ENCODE data around the gene C4orf36. TPM values are rescaled to one million over a fixed set of nuclear protein-coding genes. Genes with fewer than 3 reads are reported as not detected.
"Not testable (repeated sequence)": the region's sequence is repeated elsewhere in the genome, so short reads cannot be mapped to it uniquely, and the experiment has no call there.

Gene C4orf36
- total RNA-seq, 2 donors from 2014 or later = 0.38 TPM; not detected in 1

DNA sequence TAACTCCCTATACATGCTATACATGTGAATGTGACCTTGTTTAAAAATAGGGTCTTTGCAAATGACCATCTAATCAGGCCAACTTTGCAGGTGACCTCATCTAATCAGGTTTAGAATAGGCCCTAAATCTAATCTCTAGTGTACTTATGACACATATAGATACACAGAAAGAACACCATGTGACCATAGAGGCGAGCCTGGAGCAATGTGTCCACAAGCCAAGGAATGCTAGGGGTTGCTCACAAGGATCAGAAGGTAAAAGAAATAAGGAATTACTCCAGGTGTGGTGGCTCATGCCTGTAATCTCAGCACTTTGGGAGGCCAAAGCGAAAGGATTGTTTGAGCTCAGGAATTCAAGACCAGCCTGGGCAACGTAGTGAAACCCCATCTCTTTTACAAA lies 9.6 kb upstream of the C4orf36 start:
- Mint-ChIP-seq H3K27ac (no peak overlapping the region), H3K27me3 (ENCODE audit: low read depth) (no peaks in the 10 kb centered on the region), H3K36me3 (ENCODE audit: insufficient read depth in 2 of 2) (peaks cover 0 to 1% of the 10 kb centered on the region in 2 donors), H3K4me1 (ENCODE audit: low read depth) (no peaks in the 10 kb centered on the region), H3K9me3 (no peaks in the 10 kb centered on the region), H3K4me3 (no peak overlapping the region)
- ATAC-seq (replicated peaks in 1 of 2) (no peak), DNase-seq (no peak)

DNA sequence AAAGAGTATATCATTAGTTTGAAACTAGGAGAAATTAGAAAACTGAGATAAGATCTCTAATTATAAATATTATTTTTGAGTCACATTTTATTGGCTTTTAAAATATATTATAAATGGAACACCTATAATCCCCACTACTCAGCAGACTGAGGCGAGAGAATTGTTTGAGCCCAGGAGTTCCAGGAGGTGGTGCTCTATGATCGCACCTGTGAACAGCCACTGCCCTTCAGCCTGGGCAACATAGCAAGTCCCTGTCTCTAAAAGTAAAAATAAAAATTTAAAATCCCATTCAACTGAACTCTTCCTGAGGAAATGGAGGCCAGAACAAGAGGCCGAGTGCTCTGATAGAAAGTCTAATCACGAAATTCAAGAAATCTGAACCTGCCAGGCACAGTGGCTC lies 6.3 kb upstream of the C4orf36 start:
- no peak overlapping the region for H3K27ac Mint-ChIP-seq
- H3K4me1 Mint-ChIP-seq (ENCODE audit: low read depth) = no peaks in the 10 kb centered on the region
- DNase-seq = no peak
- no peak overlapping the region for H3K4me3 Mint-ChIP-seq
- H3K36me3 Mint-ChIP-seq (ENCODE audit: insufficient read depth in 2 of 2) = peaks cover 0 to 1% of the 10 kb centered on the region in 2 donors
- no peaks in the 10 kb centered on the region for H3K9me3 Mint-ChIP-seq
- ATAC-seq (replicated peaks in 1 of 2) = no peak
- H3K27me3 Mint-ChIP-seq (ENCODE audit: low read depth) = no peaks in the 10 kb centered on the region

DNA sequence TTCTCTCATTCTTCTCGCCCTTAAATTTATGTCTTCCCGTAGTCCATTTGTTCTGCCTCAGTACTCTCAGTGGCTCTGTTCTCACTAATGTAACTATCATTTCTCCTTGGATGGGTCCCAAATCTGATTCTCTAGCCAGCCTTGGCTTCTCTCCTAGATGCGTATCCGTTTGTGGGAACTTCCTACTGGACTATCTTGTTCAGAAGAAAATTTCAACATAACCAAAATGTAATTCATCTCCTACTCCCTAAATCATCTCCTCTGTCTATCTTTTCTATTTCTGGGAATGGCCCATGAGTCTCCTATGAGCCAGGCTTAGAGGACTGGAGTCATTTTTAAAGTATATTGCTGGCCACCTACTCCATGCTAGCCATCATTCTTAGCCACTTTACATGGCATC lies 4.4 kb upstream of the C4orf36 start:
- no peak overlapping the region for H3K27ac Mint-ChIP-seq
- H3K4me1 Mint-ChIP-seq (ENCODE audit: low read depth) = peaks cover 8% of the 10 kb centered on the region
- H3K4me3 Mint-ChIP-seq = no peak overlapping the region
- no peaks in the 10 kb centered on the region for H3K9me3 Mint-ChIP-seq
- DNase-seq = no peak
- peaks cover 9% of the 10 kb centered on the region for H3K27me3 Mint-ChIP-seq (ENCODE audit: low read depth)
- ATAC-seq (replicated peaks in 1 of 2) = no peak
- H3K36me3 Mint-ChIP-seq (ENCODE audit: insufficient read depth in 2 of 2) = peaks cover 0 to 3% of the 10 kb centered on the region in 2 donors

DNA sequence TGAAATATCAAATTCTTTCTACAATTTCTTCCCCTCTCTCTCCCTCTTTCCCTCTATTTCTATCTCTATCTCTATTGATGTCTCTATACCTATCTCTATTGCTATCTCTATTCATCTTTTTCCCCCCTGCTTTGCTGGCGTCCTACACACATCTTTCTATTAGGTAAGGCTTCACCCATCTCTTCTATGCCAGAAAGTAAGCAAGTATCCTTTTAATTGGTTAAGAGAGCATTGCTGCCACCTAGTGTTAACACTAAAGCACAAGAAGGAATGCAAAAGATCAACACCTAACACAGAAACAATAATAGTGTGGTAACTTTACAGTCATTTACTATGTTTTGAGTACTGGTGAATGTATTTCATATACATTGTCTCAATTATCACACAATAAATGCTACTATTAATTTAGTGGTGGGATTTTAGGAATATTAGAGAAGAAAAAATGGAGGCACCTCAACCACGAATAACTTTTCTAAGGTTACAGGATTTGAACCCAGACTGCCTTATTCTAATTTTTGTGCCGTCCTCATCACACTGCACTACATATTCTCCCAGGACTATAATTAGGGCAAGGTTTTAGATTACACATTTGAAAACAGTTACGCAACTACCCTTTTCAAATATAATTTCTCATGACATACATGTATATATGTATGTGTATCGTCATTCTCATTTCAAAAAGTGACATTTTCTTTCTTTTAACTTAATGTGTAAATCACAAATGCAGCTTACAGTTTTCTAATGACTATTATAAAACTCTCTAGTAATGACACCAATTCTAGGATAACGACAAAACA lies 3.7 kb upstream of the C4orf36 start:
- Mint-ChIP-seq H3K9me3 (no peaks in the 10 kb centered on the region), H3K4me1 (ENCODE audit: low read depth) (peaks cover 14% of the 10 kb centered on the region), H3K4me3 (no peak overlapping the region), H3K36me3 (ENCODE audit: insufficient read depth in 2 of 2) (peaks cover 0 to 3% of the 10 kb centered on the region in 2 donors), H3K27ac (no peak overlapping the region), H3K27me3 (ENCODE audit: low read depth) (peaks cover 16% of the 10 kb centered on the region)
- ATAC-seq (replicated peaks in 1 of 2) (peak; percentile 39 to 46), DNase-seq (peak in 1 of 2 donors; percentile 22)

DNA sequence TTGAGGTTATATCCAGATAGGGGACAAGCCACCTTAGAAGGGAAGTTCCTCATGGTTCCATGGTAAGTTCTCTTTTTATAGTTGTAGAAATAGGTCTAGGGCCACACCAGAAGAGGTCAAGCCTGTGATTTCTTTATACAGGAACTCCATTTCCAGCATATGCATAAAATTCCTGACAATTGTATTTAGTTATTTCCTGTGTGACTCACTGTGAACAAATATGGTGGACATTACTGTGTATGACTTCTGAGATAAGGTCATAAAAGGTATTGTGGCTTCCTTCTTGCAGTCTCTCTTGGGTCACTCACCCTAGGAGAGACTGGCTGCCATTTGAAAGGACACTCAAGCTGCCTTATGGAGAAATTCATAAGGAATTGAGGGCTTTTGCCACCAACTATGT lies 2.2 kb upstream of the C4orf36 start:
- Mint-ChIP-seq H3K27ac (no peak overlapping the region), H3K9me3 (no peaks in the 10 kb centered on the region), H3K36me3 (ENCODE audit: insufficient read depth in 2 of 2) (peaks cover 0 to 3% of the 10 kb centered on the region in 2 donors), H3K4me1 (ENCODE audit: low read depth) (peaks cover 14% of the 10 kb centered on the region), H3K27me3 (ENCODE audit: low read depth) (peaks cover 22% of the 10 kb centered on the region), H3K4me3 (no peak overlapping the region)
- DNase-seq = no peak
- ATAC-seq (replicated peaks in 1 of 2) = no peak

DNA sequence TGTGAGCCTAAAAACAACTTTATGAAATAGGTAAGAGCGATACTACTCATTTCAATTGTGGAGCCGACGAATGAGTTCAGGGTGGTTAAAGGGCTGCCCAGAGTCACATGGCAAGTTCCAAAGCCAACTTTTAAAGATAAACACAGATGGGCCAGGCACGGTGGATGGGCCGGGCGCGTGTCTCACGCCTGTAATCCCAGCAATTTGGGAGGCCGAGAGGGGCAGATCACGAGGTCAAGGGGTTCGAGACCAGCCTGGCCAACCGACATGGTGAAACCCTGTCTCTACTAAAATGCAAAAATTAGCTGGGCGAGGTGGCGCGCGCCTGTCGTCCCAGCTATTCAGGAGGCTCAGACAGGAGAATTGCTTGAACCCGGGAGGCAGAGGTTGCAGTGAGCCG lies 914 bp upstream of the C4orf36 start:
- H3K27me3 Mint-ChIP-seq (ENCODE audit: low read depth) = peaks cover 24% of the 10 kb centered on the region
- H3K27ac Mint-ChIP-seq = no peak overlapping the region
- H3K4me3 Mint-ChIP-seq = peak overlapping the region; percentile 72 to 80
- DNase-seq (no peak), ATAC-seq (replicated peaks in 1 of 2) (no peak)
- peaks cover 0 to 3% of the 10 kb centered on the region in 2 donors for H3K36me3 Mint-ChIP-seq (ENCODE audit: insufficient read depth in 2 of 2)
- H3K4me1 Mint-ChIP-seq (ENCODE audit: low read depth) = peaks cover 14% of the 10 kb centered on the region
- no peaks in the 10 kb centered on the region for H3K9me3 Mint-ChIP-seq

DNA sequence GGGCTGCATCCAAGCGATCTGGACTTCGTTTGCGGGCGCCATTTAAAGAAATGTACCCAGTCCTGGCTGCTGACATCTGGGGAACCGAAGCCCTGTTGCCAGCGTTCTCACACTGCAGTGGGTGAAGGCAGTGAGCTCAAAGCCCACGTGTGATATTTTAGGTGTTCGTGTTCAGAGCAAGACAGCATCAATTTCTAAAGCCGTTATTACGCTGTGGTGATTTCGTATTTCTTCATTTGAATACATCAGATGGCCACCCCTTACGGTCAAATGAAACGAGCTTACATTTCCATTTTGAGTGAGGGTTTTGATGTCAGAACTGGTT lies 376 bp upstream of the C4orf36 start:
- Mint-ChIP-seq H3K4me1 (ENCODE audit: low read depth) (peaks cover 14% of the 10 kb centered on the region), H3K36me3 (ENCODE audit: insufficient read depth in 2 of 2) (peaks cover 0 to 3% of the 10 kb centered on the region in 2 donors), H3K4me3 (peak overlapping the region; percentile 72 to 80), H3K27me3 (ENCODE audit: low read depth) (peaks cover 29% of the 10 kb centered on the region), H3K27ac (no peak overlapping the region), H3K9me3 (no peaks in the 10 kb centered on the region)
- DNase-seq (peak in 1 of 2 donors; percentile 5), ATAC-seq (replicated peaks in 1 of 2) (peak in 1 of 2 donors; percentile 37)

DNA sequence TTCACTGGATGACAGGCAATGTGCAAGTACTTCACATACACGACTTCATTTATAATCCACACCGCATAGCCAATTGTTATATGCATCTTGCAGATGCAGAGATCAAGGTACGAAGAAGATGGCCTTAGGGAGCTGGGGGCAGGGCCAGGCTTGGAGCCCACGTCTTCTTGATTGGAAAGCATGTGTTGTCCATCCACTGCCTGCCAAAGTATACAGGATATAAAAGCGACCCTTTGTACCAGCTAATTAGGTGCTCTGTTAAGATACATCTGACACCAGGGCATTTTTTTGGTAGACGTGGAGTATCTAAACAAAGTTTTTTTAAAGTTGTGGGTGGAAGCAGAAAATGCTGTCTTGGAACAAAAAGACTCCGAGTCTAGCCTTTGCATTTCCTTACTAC lies 1.4 kb downstream of the C4orf36 start:
- no peak for ATAC-seq (replicated peaks in 1 of 2)
- Mint-ChIP-seq H3K27ac (no peak overlapping the region), H3K4me3 (peak overlapping the region; percentile 80 to 82), H3K27me3 (ENCODE audit: low read depth) (peaks cover 31% of the 10 kb centered on the region), H3K9me3 (no peaks in the 10 kb centered on the region), H3K4me1 (ENCODE audit: low read depth) (peaks cover 14% of the 10 kb centered on the region), H3K36me3 (ENCODE audit: insufficient read depth in 2 of 2) (peaks cover 0 to 3% of the 10 kb centered on the region in 2 donors)
- no peak for DNase-seq

DNA sequence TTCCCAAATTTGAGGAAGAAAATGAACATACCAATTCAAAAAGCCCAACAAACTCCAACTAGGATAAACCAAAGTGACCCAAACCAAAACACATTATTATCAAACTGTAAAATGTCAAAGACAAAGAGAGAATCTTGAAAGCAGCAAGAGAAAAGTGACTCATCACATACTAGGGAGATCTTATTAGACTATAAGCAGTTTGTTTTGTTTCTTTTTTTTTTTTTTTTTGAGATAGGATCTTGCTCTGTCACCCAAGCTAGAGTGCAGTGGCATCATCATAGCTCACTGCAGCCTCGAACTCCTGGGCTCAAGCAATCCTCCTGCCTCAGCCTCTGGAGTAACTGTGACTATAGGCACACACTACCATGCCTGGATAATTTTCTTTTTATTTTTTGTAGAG lies 12.6 kb downstream of the C4orf36 start:
- H3K9me3 Mint-ChIP-seq = peaks cover 6 to 7% of the 10 kb centered on the region in 2 donors
- no peak overlapping the region for H3K27ac Mint-ChIP-seq

DNA sequence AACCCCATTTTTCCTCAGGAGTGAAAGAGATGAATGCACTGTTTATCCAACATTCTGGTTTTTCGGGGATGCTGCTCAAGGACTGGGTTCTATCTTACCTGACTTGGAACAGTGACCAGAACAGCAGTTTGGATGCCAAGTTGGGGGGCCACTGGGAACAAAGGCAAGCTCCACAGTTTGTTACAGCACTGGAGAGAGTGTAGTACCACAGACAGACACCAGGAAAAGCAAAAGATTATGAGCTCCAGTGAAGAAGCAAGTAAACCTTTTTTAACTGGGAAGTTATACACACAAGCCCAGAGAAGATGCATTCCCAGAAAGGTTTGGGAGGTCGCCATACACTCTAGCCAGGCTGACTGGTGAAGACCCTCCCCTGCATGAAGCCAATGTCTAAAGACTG lies 13.6 kb downstream of the C4orf36 start:
- no peaks in the 10 kb centered on the region for H3K27me3 Mint-ChIP-seq (ENCODE audit: low read depth)
- H3K36me3 Mint-ChIP-seq (ENCODE audit: insufficient read depth in 2 of 2) = peaks cover 7% of the 10 kb centered on the region in 2 donors
- peaks cover 6 to 7% of the 10 kb centered on the region in 2 donors for H3K9me3 Mint-ChIP-seq
- no peaks in the 10 kb centered on the region for H3K4me1 Mint-ChIP-seq (ENCODE audit: low read depth)
- DNase-seq (no peak), ATAC-seq (replicated peaks in 1 of 2) (no peak)
- H3K27ac Mint-ChIP-seq = no peak overlapping the region
- no peak overlapping the region for H3K4me3 Mint-ChIP-seq

More for the DNA sequence above, 12.6 kb downstream of the C4orf36 start:
- DNase-seq (no peak), ATAC-seq (replicated peaks in 1 of 2) (no peak)
- Mint-ChIP-seq H3K36me3 (ENCODE audit: insufficient read depth in 2 of 2) (peaks cover 7% of the 10 kb centered on the region in 2 donors), H3K27me3 (ENCODE audit: low read depth) (no peaks in the 10 kb centered on the region), H3K4me1 (ENCODE audit: low read depth) (no peaks in the 10 kb centered on the region), H3K4me3 (no peak overlapping the region)

DNA sequence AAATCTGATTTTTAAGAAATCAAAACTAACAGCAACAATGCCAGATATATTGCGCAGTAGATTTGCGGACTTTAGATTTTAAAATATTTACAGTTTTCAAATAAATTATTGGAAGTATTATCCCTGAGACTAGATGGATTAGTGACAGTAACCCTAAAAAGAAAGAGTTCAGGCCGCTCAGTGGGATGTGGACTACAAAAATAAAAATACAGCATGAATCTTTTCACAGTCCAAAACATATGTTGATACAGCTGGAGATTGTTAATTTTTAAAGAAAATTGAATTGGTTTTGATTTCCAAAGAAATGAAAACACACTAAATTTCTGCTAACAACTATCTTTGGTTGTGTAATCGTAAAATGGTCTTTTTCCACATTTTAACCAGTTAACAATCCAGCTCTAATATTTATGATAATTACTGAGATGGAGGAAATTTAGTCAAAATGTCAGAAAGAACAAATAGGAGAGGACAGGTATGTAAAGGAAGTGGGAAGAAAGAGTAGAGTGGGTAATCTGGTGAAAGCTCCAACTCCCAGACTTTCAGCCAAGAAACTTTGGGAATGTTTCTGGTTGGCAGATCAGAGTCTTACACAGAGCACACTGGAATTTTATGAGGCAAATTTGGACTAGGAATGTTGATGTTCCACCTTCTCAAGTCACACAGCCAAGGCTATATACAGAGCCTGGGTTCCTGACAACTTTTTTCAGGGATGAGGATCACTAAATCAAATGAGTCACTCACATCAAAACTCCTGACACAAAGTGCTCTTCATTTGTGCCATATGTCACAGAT lies 15.1 kb downstream of the C4orf36 start:
- Mint-ChIP-seq H3K4me3 (no peak overlapping the region), H3K9me3 (peaks cover 6 to 7% of the 10 kb centered on the region in 2 donors), H3K27me3 (ENCODE audit: low read depth) (no peaks in the 10 kb centered on the region), H3K27ac (no peak overlapping the region), H3K4me1 (ENCODE audit: low read depth) (no peaks in the 10 kb centered on the region), H3K36me3 (ENCODE audit: insufficient read depth in 2 of 2) (peaks cover 7% of the 10 kb centered on the region in 2 donors)
- no peak for ATAC-seq (replicated peaks in 1 of 2)
- DNase-seq = no peak

DNA sequence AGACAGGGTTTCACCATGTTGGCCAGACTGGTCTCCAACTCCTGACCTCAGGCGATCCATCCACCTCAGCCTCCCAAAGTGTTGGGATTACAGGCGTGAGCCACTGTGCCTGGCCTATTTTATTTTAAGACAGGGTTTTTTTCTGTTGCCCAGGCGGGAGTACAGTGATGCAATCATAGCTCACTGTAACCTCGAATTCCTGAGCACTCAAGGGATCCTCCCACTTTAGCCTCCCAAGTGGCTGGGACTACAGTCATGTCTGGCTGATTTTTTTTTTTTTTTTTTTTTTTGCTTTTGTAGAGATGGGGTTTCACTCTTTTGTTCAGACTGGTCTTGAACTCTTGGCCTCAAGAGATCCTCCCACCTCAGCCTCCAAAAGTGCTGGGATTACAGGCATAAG lies 16.8 kb downstream of the C4orf36 start:
- not testable (repeated sequence) for H3K27me3 Mint-ChIP-seq (ENCODE audit: low read depth); H3K4me1 Mint-ChIP-seq (ENCODE audit: low read depth); DNase-seq; ATAC-seq (replicated peaks in 1 of 2); H3K36me3 Mint-ChIP-seq (ENCODE audit: insufficient read depth in 2 of 2); H3K27ac Mint-ChIP-seq; H3K9me3 Mint-ChIP-seq; H3K4me3 Mint-ChIP-seq

DNA sequence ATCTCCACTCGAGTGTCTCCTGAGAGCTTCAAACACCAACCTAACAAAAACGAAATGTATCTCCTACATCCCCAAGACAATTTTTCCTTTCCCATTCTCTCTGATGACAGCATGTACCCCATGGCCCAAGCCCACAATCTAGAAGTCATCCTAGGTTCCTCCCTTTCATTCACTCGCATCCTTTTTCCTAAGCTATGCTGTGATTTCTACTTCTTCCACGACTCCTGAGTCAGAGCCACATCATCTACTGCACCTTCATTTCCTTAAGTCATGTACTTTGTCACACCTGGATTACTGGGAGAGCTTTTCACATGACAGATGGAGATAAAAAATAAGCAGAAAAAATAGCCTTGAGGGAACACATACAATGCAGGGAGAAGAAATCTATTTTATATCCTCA lies 20.1 kb downstream of the C4orf36 start:
- Mint-ChIP-seq H3K4me3 (no peak overlapping the region), H3K9me3 (peaks cover 2 to 3% of the 10 kb centered on the region in 2 donors), H3K4me1 (ENCODE audit: low read depth) (no peaks in the 10 kb centered on the region), H3K27ac (no peak overlapping the region), H3K36me3 (ENCODE audit: insufficient read depth in 2 of 2) (no peaks in the 10 kb centered on the region), H3K27me3 (ENCODE audit: low read depth) (no peaks in the 10 kb centered on the region)
- DNase-seq (no peak), ATAC-seq (replicated peaks in 1 of 2) (no peak)
